Ovary (tissue), 3 donors: ENCODE measurements around the gene NOB1.

Source experiments
- CTCF ChIP-seq, 3 donors: fragments of 450-650 bp in 2 of 3; fragments of 200-600 bp in 1 of 3; IDR thresholded peaks; one replicate each; pipeline versions ENCODE4 v1.5.1 to v1.8.0; 2016 to 2022; ENCODE audit warnings: antibody characterized with exemption in 3 of 3, mild to moderate bottlenecking in 1 of 3
- EP300 ChIP-seq: sonication (generic); formaldehyde crosslinking; IDR thresholded peaks from one replicate; pipeline ENCODE4 v1.6.1; 2017; ENCODE audit warnings: antibody characterized with exemption
- POLR2A ChIP-seq: fragments of 450-650 bp; IDR thresholded peaks from one replicate; pipeline ENCODE4 v1.6.1; 2017; ENCODE audit warnings: antibody characterized with exemption, mild to moderate bottlenecking, moderate library complexity
- donor health status: DM: no; HTN: no; CAD: no.

- TF ChIP-seq CTCF (IDR thresholded peaks at IDR 0.05) (no peak), POLR2A (no peak), EP300 (no peak)
Observed at GRCh38 chr16:69804297-69804696, 49.6 kb upstream of the NOB1 start.
